H1 (cell line): ENCODE measurements around the gene VWA1. TPM values are rescaled to one million over a fixed set of nuclear protein-coding genes. Genes with fewer than 3 reads are reported as not detected.
"Not testable (repeated sequence)": the region's sequence is repeated elsewhere in the genome, so short reads cannot be mapped to it uniquely, and the experiment has no call there.

Source experiments
- CTCF ChIA-PET: fragments of 300-600 bp; sonication (Branson Sonifier 250); formaldehyde crosslinking; loops from one replicate; lab custom pipeline; 2021; ENCODE audit not compliant: partially characterized antibody; lab: Charles Lee
- POLR2A ChIA-PET: fragments of 300-600 bp; sonication (Branson Sonifier 250); formaldehyde crosslinking; loops from one replicate; lab custom pipeline; 2021; ENCODE audit warnings: inconsistent platforms; ENCODE audit not compliant: partially characterized antibody; lab: Charles Lee
- DNase-seq, 2 experiments: peaks; one replicate each; pipeline versions ENCODE4 v3.0.0 to v3.0.0-alpha.2; 2010 to 2022; ENCODE audit warnings: low spot score in 2 of 2, low read depth in 1 of 2, mixed read lengths in 1 of 2
- FAIRE-seq: peaks from 2 replicates; lab custom pipeline; 2011; peaks lifted over from hg19 to GRCh38; lab: Jason Lieb, UNC
- H2AFZ ChIP-seq: 2 replicates; pipeline ENCODE4 v1.8.1; 2012; ENCODE audit warnings: low read length, inconsistent platforms
- H2AK5ac ChIP-seq: 2 replicates; pipeline ENCODE4 v1.6.1; 2013; ENCODE audit warnings: low read depth, low read length
- H2BK120ac ChIP-seq: replicated peaks from 2 replicates; pipeline ENCODE3; 2013; ENCODE audit warnings: low read depth, low read length, inconsistent platforms
- H2BK12ac ChIP-seq: 2 replicates; pipeline ENCODE4 v1.6.1; 2013; ENCODE audit warnings: low read depth, low read length
- H2BK15ac ChIP-seq: 2 replicates; pipeline ENCODE4 v1.6.1; 2013; ENCODE audit warnings: low read length
- H2BK20ac ChIP-seq: 2 replicates; pipeline ENCODE4 v1.6.1; 2013; ENCODE audit warnings: low read length
- H2BK5ac ChIP-seq: 2 replicates; pipeline ENCODE4 v1.6.1; 2013; ENCODE audit warnings: low read depth, low read length
- H3K14ac ChIP-seq: 2 replicates; pipeline ENCODE4 v1.6.1; 2013; ENCODE audit warnings: inconsistent platforms; ENCODE audit not compliant: insufficient read length
- H3K18ac ChIP-seq: 2 replicates; pipeline ENCODE4 v1.6.1; 2013; ENCODE audit warnings: low read length; ENCODE audit errors: extremely low read depth
- H3K23ac ChIP-seq: 2 replicates; pipeline ENCODE4 v1.6.1; 2013; ENCODE audit warnings: inconsistent platforms; ENCODE audit not compliant: insufficient read length
- H3K23me2 ChIP-seq: 2 replicates; pipeline ENCODE4 v1.6.1; 2013; ENCODE audit warnings: low read depth, low read length
- H3K27ac ChIP-seq: 2 replicates; pipeline ENCODE4 v1.6.1; 2011; ENCODE audit warnings: low read depth, low read length, inconsistent platforms
- H3K27me3 ChIP-seq, 4 experiments: replicated peaks in 1 of 4; 1 replicate in 1 of 4; 2 replicates in 3 of 4; pipeline versions ENCODE4 v1.6.1 to v1.8.1; 2011 to 2013; ENCODE audit warnings: low read length in 3 of 4, mild to moderate bottlenecking in 3 of 4, inconsistent platforms in 2 of 4, mixed read lengths in 2 of 4, moderate library complexity in 1 of 4; ENCODE audit not compliant: control insufficient read depth in 3 of 4, insufficient read depth in 3 of 4; ENCODE audit errors: extremely low read depth in 1 of 4
- H3K36me3 ChIP-seq, 4 experiments: 2 replicates each; pipeline versions ENCODE4 v1.6.1 to v1.8.1; 2011 to 2013; ENCODE audit warnings: mild to moderate bottlenecking in 4 of 4, low read length in 3 of 4, moderate library complexity in 2 of 4, control low read depth in 1 of 4, inconsistent platforms in 1 of 4; ENCODE audit not compliant: insufficient read depth in 4 of 4, control insufficient read depth in 2 of 4
- H3K4ac ChIP-seq: replicated peaks from 2 replicates; pipeline ENCODE3; 2013; ENCODE audit warnings: low read length, low read depth, mixed read lengths, inconsistent platforms; ENCODE audit not compliant: insufficient read length
- H3K4me1 ChIP-seq, 4 experiments: replicated peaks in 1 of 4; 1 replicate in 1 of 4; 2 replicates in 3 of 4; pipeline versions ENCODE4 v1.6.1 to v1.8.1; 2011 to 2013; ENCODE audit warnings: low read length in 3 of 4, inconsistent platforms in 2 of 4, mixed read lengths in 1 of 4; ENCODE audit not compliant: insufficient read depth in 4 of 4, control insufficient read depth in 3 of 4
- H3K4me2 ChIP-seq, 2 experiments: 2 replicates each; pipeline versions ENCODE4 v1.6.1 to v1.8.1; 2011 to 2013; ENCODE audit warnings: low read depth in 2 of 2, low read length in 2 of 2, control low read depth in 1 of 2, inconsistent platforms in 1 of 2, mild to moderate bottlenecking in 1 of 2; ENCODE audit not compliant: insufficient read depth in 1 of 2
- H3K4me3 ChIP-seq, 4 experiments: fragments of 200-600, 300-600 bp in 1 of 4; sonication (generic), shearing (Covaris generic), sonication (Bioruptor Twin) in 1 of 4; 2 replicates each; pipeline versions ENCODE4 v1.5.1 to v1.8.1; 2011 to 2016; ENCODE audit warnings: low read length in 4 of 4, low read depth in 3 of 4, control low read depth in 2 of 4, inconsistent platforms in 2 of 4, mild to moderate bottlenecking in 2 of 4, mixed read lengths in 1 of 4, moderate library complexity in 1 of 4; ENCODE audit not compliant: insufficient read depth in 2 of 4; ENCODE audit errors: extremely low read depth in 1 of 4
- H3K56ac ChIP-seq: replicated peaks from 2 replicates; pipeline ENCODE3; 2013; ENCODE audit warnings: low read depth, mild to moderate bottlenecking, mixed read lengths, low read length, inconsistent platforms; ENCODE audit not compliant: insufficient read length
- H3K79me1 ChIP-seq: 2 replicates; pipeline ENCODE4 v1.6.1; 2013; ENCODE audit warnings: low read depth, low read length, control low read depth
- H3K79me2 ChIP-seq, 2 experiments: 2 replicates each; pipeline versions ENCODE4 v1.6.1 to v1.8.1; 2012 to 2013; ENCODE audit warnings: low read length in 2 of 2, mild to moderate bottlenecking in 2 of 2, inconsistent platforms in 1 of 2; ENCODE audit not compliant: insufficient read depth in 2 of 2, control insufficient read depth in 1 of 2
- H3K9ac ChIP-seq, 4 experiments: replicated peaks in 1 of 4; 1 replicate in 1 of 4; 2 replicates in 3 of 4; pipeline versions ENCODE4 v1.6.1 to v1.8.1; 2011 to 2013; ENCODE audit warnings: low read depth in 3 of 4, low read length in 3 of 4, control low read depth in 2 of 4, mild to moderate bottlenecking in 2 of 4, moderate library complexity in 2 of 4, inconsistent platforms in 1 of 4; ENCODE audit errors: extremely low read depth in 1 of 4
- H3K9me3 ChIP-seq, 2 experiments: 2 replicates each; pipeline versions ENCODE4 v1.6.1 to v1.8.1; 2012 to 2013; ENCODE audit warnings: mild to moderate bottlenecking in 2 of 2, moderate library complexity in 2 of 2, control low read depth in 1 of 2, inconsistent platforms in 1 of 2, low read depth in 1 of 2, low read length in 1 of 2, mixed read lengths in 1 of 2; ENCODE audit not compliant: insufficient read depth in 2 of 2
- H4K20me1 ChIP-seq, 2 experiments: replicated peaks in 1 of 2; 2 replicates each; pipeline versions ENCODE3 to v1.8.1; 2011 to 2013; ENCODE audit warnings: inconsistent platforms in 2 of 2, low read length in 2 of 2, mild to moderate bottlenecking in 1 of 2; ENCODE audit not compliant: insufficient read depth in 2 of 2, control insufficient read depth in 1 of 2
- H4K5ac ChIP-seq: 2 replicates; pipeline ENCODE4 v1.6.1; 2013; ENCODE audit warnings: low read length, low read depth, mixed read lengths, inconsistent platforms; ENCODE audit not compliant: insufficient read length
- H4K8ac ChIP-seq: 2 replicates; pipeline ENCODE4 v1.8.0; 2013; ENCODE audit warnings: mild to moderate bottlenecking, moderate library complexity, low read length, inconsistent platforms; ENCODE audit not compliant: insufficient read depth; ENCODE audit errors: extremely low read depth
- H4K91ac ChIP-seq: replicated peaks from 2 replicates; pipeline ENCODE3; 2013; ENCODE audit warnings: low read length, mixed read lengths, inconsistent platforms; ENCODE audit not compliant: insufficient read length
- WGBS, 2 experiments: shearing (Covaris generic) in 1 of 2; methylation state at CpG; one replicate each; pipeline versions ENCODE4 v1.1.6 to v1.1.7; 2013 to 2015; ENCODE audit warnings: low lambda C conversion rate in 2 of 2, mixed read lengths in 2 of 2, inconsistent platforms in 1 of 2, low coverage in 1 of 2, missing lambda C conversion rate in 1 of 2; ENCODE audit not compliant: insufficient replicate concordance in 2 of 2, insufficient coverage in 1 of 2, insufficient read length in 1 of 2; ENCODE audit errors: extremely low coverage in 1 of 2, missing lambda C conversion rate in 1 of 2; 5-methylcytosine and 5-hydroxymethylcytosine counted together
- polyA plus RNA-seq, 7 experiments: library from polyadenylated mRNA; depleted of rRNA in 3 of 7; stranded (reverse) in 5 of 7; unstranded in 2 of 7; fragments of >200 nt in 5 of 7; fragments of 200-250 nt in 2 of 7; gene quantifications; 1 replicate in 5 of 7; 2 replicates in 1 of 7; 4 replicates in 1 of 7; pipeline versions ENCODE4 v1.2.1 to v1.2.3, GENCODE V29; 2011 to 2013; ENCODE audit warnings: missing spikeins in 2 of 7, mixed read lengths in 2 of 7
- total RNA-seq: library from RNA; stranded (reverse); fragmentation: NEBNext Ultra II Directional; extraction: Animal tissue kit (Norgen Biotek cat#: 25700); gene quantifications from 2 replicates; pipeline ENCODE4 v1.2.1, GENCODE V29; 2021

The VWA1 gene
- total and polyA plus RNA-seq, 2 of the 8 experiments (the other 6 are each of a cell fraction or from before 2014, with no cell fraction given), result 16.0 to 36.6 TPM

DNA sequence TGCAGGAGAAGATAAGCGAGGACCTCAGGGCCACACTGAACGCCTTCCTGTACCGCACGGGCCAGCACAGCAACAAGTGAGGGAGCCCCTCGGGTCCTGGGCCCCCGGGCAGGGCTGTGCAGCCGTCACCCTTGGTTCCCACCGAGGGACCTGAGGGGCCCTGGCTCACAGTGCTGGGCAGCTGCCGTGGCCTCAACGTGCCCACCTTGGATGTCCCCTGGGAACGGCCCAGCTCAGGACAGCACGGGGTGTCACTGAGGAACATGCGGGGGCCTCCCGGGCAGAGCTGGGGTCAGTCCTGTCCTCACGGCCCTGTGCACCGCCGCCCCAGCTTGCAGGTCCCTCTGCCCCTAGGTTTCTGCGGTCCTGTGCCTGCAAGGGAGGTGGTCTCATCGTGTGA is 23.7 kb downstream of the VWA1 start:
- H3K79me1 ChIP-seq, H2BK120ac ChIP-seq, H4K91ac ChIP-seq, H3K4ac ChIP-seq, H2AK5ac ChIP-seq, H3K56ac ChIP-seq, H2BK12ac ChIP-seq, H3K4me1 ChIP-seq, H3K9ac ChIP-seq, H3K36me3 ChIP-seq, H3K4me3 ChIP-seq, H3K14ac ChIP-seq, H2BK5ac ChIP-seq, H4K5ac ChIP-seq, H2BK20ac ChIP-seq, H3K23ac ChIP-seq, H3K79me2 ChIP-seq, H3K9me3 ChIP-seq, DNase-seq, H3K23me2 ChIP-seq, H2BK15ac ChIP-seq, H3K4me2 ChIP-seq, H3K18ac ChIP-seq, H4K8ac ChIP-seq, FAIRE-seq, POLR2A ChIA-PET, H4K20me1 ChIP-seq, H2AFZ ChIP-seq, H3K27me3 ChIP-seq, H3K27ac ChIP-seq: not testable (repeated sequence)
- CTCF ChIA-PET, result interaction anchor here (0.7 to 1.2 kb wide), 2 partner anchors 11 to 19 kb away, joined by 3 to 4 read pairs; no protein-coding TSS in a partner anchor
- 79% methylated on average over 3 of the region's 19 CpGs; no CpG with 5 or more reads in 1 of the 2 experiments for WGBS, 2 experiments

DNA sequence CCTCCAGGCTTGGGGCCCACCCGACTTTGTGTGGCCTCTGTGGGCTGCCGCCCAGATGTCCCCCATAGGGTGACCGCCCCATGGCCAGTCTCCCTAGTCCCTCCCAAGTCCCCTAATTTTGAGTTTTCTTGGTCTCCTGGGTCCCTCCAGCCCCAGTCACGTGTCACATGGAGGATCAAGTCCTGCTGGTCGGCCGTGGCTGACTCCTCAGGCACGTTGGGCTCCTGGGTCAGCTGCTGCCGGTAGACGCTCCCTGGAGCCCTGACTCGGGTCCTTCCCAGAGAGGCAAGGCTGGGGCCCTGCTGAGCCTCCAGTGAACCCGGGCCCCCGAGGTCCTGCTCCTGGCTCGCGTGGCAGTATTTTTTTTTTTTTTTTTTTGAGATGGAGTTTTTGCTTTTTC is 24.2 kb downstream of the VWA1 start:
- POLR2A ChIA-PET, result not testable (repeated sequence)
- 97% methylated on average over 12 of the region's 14 CpGs; no CpG with 5 or more reads in 1 of the 2 experiments for WGBS, 2 experiments

More for the DNA sequence above, 24.2 kb downstream of the VWA1 start:
- not testable (repeated sequence) for H3K23ac ChIP-seq, FAIRE-seq, DNase-seq, H3K9me3 ChIP-seq, H3K18ac ChIP-seq, H3K27me3 ChIP-seq, H3K4ac ChIP-seq, H3K4me1 ChIP-seq, H2BK120ac ChIP-seq, H4K91ac ChIP-seq, H2AFZ ChIP-seq, H3K36me3 ChIP-seq, H2AK5ac ChIP-seq, H3K9ac ChIP-seq, H3K14ac ChIP-seq, H4K20me1 ChIP-seq, H2BK15ac ChIP-seq, H3K23me2 ChIP-seq, H3K56ac ChIP-seq, H3K79me1 ChIP-seq, H2BK5ac ChIP-seq, H4K5ac ChIP-seq, H2BK12ac ChIP-seq, H3K27ac ChIP-seq, H3K4me3 ChIP-seq, H2BK20ac ChIP-seq, H4K8ac ChIP-seq, H3K79me2 ChIP-seq, H3K4me2 ChIP-seq
- CTCF ChIA-PET, result interaction anchor here (0.6 kb wide), 1 partner anchor 84 kb away, joined by 3 read pairs; no protein-coding TSS in a partner anchor
